Mucosa of stomach (tissue), 1 donor: Measurements from ENCODE around the gene LIPA.
A peak's percentile ranks its signal among the peaks of the same experiment; 100 is the strongest.
"Not testable (repeated sequence)": the region's sequence is repeated elsewhere in the genome, so short reads cannot be mapped to it uniquely, and the experiment has no call there.

Source experiments
- H3K27me3 ChIP-seq: one replicate; pipeline ENCODE4 v1.7.0; 2013; ENCODE audit warnings: mild to moderate bottlenecking, low read length; ENCODE audit not compliant: control insufficient read depth, insufficient read depth
- H3K36me3 ChIP-seq: one replicate; pipeline ENCODE4 v1.7.0; 2013; ENCODE audit warnings: low read length; ENCODE audit not compliant: control insufficient read depth, insufficient read depth
- H3K4me1 ChIP-seq: one replicate; pipeline ENCODE4 v1.7.0; 2013; ENCODE audit warnings: mild to moderate bottlenecking, low read length; ENCODE audit not compliant: control insufficient read depth, insufficient read depth
- H3K4me3 ChIP-seq: one replicate; pipeline ENCODE4 v1.7.0; 2013; ENCODE audit warnings: low read length
- H3K9ac ChIP-seq: one replicate; pipeline ENCODE4 v1.7.0; 2013; ENCODE audit warnings: mild to moderate bottlenecking, low read length, moderate library complexity
- H3K9me3 ChIP-seq: one replicate; pipeline ENCODE4 v1.7.0; 2013; ENCODE audit warnings: mild to moderate bottlenecking, low read length, moderate library complexity; ENCODE audit not compliant: control insufficient read depth
- donor health status: Pancreatic carcinoma.

The LIPA gene

GRCh38 chr10:89251409-89252224 lies at the start of gene LIPA:
LIPA (minus strand) TSS chr10:89251775; CDS start chr10:89247648, 4,127 bp downstream.
- Histone ChIP-seq H3K36me3 (no peaks in the 10 kb centered on the region), H3K4me3 (peak within 1 kb of the TSS; percentile 84), H3K9me3 (no peaks in the 10 kb centered on the region), H3K4me1 (peaks cover 9% of the 10 kb centered on the region), H3K9ac (peak within 1 kb of the TSS; percentile 77), H3K27me3 (no peaks in the 10 kb centered on the region)

- no peak overlapping the region for H3K4me3 ChIP-seq
- H3K27me3 ChIP-seq = no peaks in the 10 kb centered on the region
- H3K4me1 ChIP-seq = peaks cover 20% of the 10 kb centered on the region
- no peaks in the 10 kb centered on the region for H3K36me3 ChIP-seq
- no peaks in the 10 kb centered on the region for H3K9me3 ChIP-seq
- peak overlapping the region; percentile 75 for H3K9ac ChIP-seq
Measured at GRCh38 chr10:89301232-89301631, 49.7 kb upstream of the LIPA start.

GRCh38 chr10:89299031-89299430 lies 47.5 kb upstream of the LIPA start:
- Histone ChIP-seq H3K9ac (no peak overlapping the region), H3K4me3 (no peak overlapping the region), H3K4me1 (peaks cover 19% of the 10 kb centered on the region), H3K9me3 (no peaks in the 10 kb centered on the region), H3K27me3 (no peaks in the 10 kb centered on the region), H3K36me3 (no peaks in the 10 kb centered on the region)

- H3K36me3 ChIP-seq = no peaks in the 10 kb centered on the region
- H3K27me3 ChIP-seq = no peaks in the 10 kb centered on the region
- H3K9ac ChIP-seq = no peak overlapping the region
- no peaks in the 10 kb centered on the region for H3K9me3 ChIP-seq
- H3K4me3 ChIP-seq = no peak overlapping the region
- H3K4me1 ChIP-seq = peaks cover 10% of the 10 kb centered on the region
Measured at GRCh38 chr10:89297791-89298190, 46.2 kb upstream of the LIPA start.

- H3K27me3 ChIP-seq = no peaks in the 10 kb centered on the region
- no peaks in the 10 kb centered on the region for H3K9me3 ChIP-seq
- H3K36me3 ChIP-seq = no peaks in the 10 kb centered on the region
- H3K4me1 ChIP-seq = peaks cover 6% of the 10 kb centered on the region
- no peak overlapping the region for H3K9ac ChIP-seq
- no peak overlapping the region for H3K4me3 ChIP-seq
Measured at GRCh38 chr10:89297356-89297755, 45.8 kb upstream of the LIPA start.

GRCh38 chr10:89296220-89296648 lies 44.7 kb upstream of the LIPA start:
- Histone ChIP-seq H3K36me3 (no peaks in the 10 kb centered on the region), H3K4me3 (no peak overlapping the region), H3K9ac (no peak overlapping the region), H3K27me3 (no peaks in the 10 kb centered on the region), H3K4me1 (peaks cover 4% of the 10 kb centered on the region), H3K9me3 (no peaks in the 10 kb centered on the region)

GRCh38 chr10:89295597-89295996 lies 44.0 kb upstream of the LIPA start:
- H3K27me3 ChIP-seq = no peaks in the 10 kb centered on the region
- H3K4me3 ChIP-seq = no peak overlapping the region
- H3K36me3 ChIP-seq = no peaks in the 10 kb centered on the region
- H3K9ac ChIP-seq = no peak overlapping the region
- H3K9me3 ChIP-seq = no peaks in the 10 kb centered on the region
- no peaks in the 10 kb centered on the region for H3K4me1 ChIP-seq

- Histone ChIP-seq H3K9me3 (no peaks in the 10 kb centered on the region), H3K36me3 (no peaks in the 10 kb centered on the region), H3K9ac (no peak overlapping the region), H3K27me3 (no peaks in the 10 kb centered on the region), H3K4me3 (no peak overlapping the region), H3K4me1 (no peaks in the 10 kb centered on the region)
Measured at GRCh38 chr10:89294721-89295239, 43.2 kb upstream of the LIPA start.

GRCh38 chr10:89285303-89285702 lies 33.7 kb upstream of the LIPA start:
- not testable (repeated sequence) for H3K4me1 ChIP-seq, H3K9me3 ChIP-seq, H3K4me3 ChIP-seq, H3K9ac ChIP-seq, H3K27me3 ChIP-seq, H3K36me3 ChIP-seq

- not testable (repeated sequence) for H3K9ac ChIP-seq, H3K36me3 ChIP-seq, H3K4me3 ChIP-seq, H3K27me3 ChIP-seq, H3K9me3 ChIP-seq, H3K4me1 ChIP-seq
Measured at GRCh38 chr10:89284711-89285110, 33.1 kb upstream of the LIPA start.

GRCh38 chr10:89283936-89284475 lies 32.4 kb upstream of the LIPA start:
- Histone ChIP-seq H3K4me1 (peaks cover 10% of the 10 kb centered on the region), H3K9ac (peak overlapping the region; percentile 22), H3K4me3 (no peak overlapping the region), H3K36me3 (no peaks in the 10 kb centered on the region), H3K27me3 (no peaks in the 10 kb centered on the region), H3K9me3 (no peaks in the 10 kb centered on the region)

GRCh38 chr10:89283025-89283935 lies 31.7 kb upstream of the LIPA start:
- Histone ChIP-seq H3K9ac (no peak overlapping the region), H3K4me3 (no peak overlapping the region), H3K4me1 (peaks cover 13% of the 10 kb centered on the region), H3K27me3 (no peaks in the 10 kb centered on the region), H3K36me3 (no peaks in the 10 kb centered on the region), H3K9me3 (no peaks in the 10 kb centered on the region)
